ENCODE data around the gene EZH1.

The EZH1 gene

GRCh38 chr17:42681976-42682721, 62.7 kb downstream of the EZH1 start, which contains the start of gene CNTNAP1:
CNTNAP1 (plus strand) TSS chr17:42682531; CDS start chr17:42682830, 299 bp downstream.
- no peak for TF ChIP-seq CTCF (IDR thresholded peaks at IDR 0.05)

GRCh38 chr17:42680331-42680808, 64.5 kb downstream of the EZH1 start:
- no peak for TF ChIP-seq CTCF (IDR thresholded peaks at IDR 0.05)

GRCh38 chr17:42679492-42680330, 65.1 kb downstream of the EZH1 start:
- no peak for TF ChIP-seq CTCF (IDR thresholded peaks at IDR 0.05)

GRCh38 chr17:42678951-42679491, 65.8 kb downstream of the EZH1 start:
- no peak for TF ChIP-seq CTCF (IDR thresholded peaks at IDR 0.05)

- no peak for TF ChIP-seq CTCF (IDR thresholded peaks at IDR 0.05)
These were observed 66.7 kb downstream of the EZH1 start for GRCh38 chr17:42677921-42678781.

- TF ChIP-seq CTCF (IDR thresholded peaks at IDR 0.05) = no peak
These were observed 67.6 kb downstream of the EZH1 start for GRCh38 chr17:42677012-42677857.

All from LNCAP (cell line).